GM19395 (cell line): ENCODE data around the gene TSPAN15.

Source experiments
- ATAC-seq: cut with Tn5 transposase; IDR thresholded peaks from one replicate; pipeline ENCODE4 v1.9.1; 2021; ENCODE audit warnings: mild to moderate bottlenecking, moderate library complexity; ENCODE audit not compliant: unreplicated experiment

Gene TSPAN15

GRCh38 chr10:69499726-69500689 is 48.7 kb downstream of the TSPAN15 start:
- no peak for ATAC-seq

- no peak for ATAC-seq
Observed at GRCh38 chr10:69500864-69501468, 49.7 kb downstream of the TSPAN15 start.

DNA sequence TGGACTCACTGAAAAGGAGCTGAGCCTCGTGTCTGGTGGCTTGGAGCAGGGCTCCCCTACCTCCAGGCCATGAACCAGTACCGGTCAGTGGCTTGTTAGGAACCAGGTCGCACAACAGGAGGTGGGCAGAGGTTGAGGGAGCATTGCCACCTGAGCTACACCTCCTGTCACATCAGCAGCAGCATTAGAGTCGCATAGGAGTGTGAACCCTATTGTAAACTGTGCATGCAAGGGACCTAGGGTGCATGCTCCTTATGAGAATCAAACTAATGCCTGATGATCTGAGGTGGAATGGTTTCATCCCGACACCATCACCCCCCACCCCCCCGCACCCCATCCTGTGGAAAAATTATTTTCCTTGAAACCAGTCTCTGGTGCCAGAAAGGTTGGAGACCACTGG is 50.4 kb downstream of the TSPAN15 start:
- no peak for ATAC-seq

DNA sequence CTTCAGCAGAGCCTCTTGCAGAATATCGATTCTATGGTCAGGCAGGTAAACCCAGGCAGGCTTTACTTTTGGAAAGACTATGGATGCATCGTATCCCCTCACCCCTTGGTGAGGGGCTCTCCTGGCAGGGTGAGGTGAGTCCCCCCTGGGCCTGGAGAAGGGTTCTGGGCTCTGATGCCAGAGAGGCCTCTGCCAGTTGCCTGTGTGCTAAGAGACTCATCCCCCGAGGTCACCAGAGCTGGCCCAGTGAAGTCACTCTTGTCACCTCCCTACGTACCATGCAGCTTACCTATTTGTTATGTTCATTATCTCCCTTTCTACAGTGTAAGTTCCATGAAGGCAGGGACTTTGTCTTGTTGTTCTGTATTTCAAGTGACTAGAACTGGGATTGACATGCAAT is 51.3 kb downstream of the TSPAN15 start:
- ATAC-seq: no peak

DNA sequence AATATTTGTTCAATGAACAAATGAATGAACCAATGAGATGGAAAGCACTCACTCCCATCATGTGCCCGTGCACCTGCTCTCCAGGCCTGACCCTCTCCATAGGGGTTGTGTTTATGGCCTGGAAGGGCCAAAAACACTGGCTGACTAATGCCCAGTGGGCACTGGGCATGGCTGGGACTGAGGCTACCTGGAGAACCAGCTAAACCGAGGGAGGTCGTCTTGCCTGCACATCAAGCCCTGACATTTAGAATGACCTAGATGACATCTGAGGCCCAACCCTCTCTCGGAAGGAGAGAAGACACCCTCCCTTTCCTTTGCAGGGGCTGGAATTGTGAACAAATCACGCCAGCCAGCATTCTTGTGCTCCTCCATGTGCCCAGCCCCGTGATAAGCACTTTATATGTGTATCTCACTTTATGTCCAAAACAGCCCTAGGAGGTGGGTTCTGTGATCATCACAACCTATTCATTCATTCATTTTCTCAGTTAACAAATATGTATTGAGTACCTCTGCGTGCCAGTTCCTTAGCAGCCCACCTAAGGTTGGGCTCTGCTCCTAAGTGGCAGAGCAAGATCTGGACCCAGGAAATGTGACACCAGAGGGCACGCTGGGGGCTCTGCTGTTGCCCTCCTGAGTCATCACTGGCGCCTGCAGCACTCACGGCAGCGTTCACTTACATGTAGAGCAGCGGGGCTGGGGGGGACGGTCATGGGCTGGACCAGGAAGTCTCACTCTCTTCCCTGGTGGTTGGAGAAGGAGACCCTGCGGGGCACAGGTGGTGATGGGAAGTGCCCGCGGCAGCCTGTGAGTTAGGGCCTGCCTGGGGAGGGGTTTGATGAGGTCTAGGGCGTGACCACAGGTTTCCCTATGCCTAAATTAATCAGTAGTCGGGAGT is 52.0 kb downstream of the TSPAN15 start:
- ATAC-seq: no peak

- ATAC-seq: no peak
Observed at GRCh38 chr10:69503896-69504265, 52.6 kb downstream of the TSPAN15 start.

- ATAC-seq: no peak
Observed at GRCh38 chr10:69504576-69505250, 53.4 kb downstream of the TSPAN15 start.

- no peak for ATAC-seq
Observed at GRCh38 chr10:69505636-69506318, 54.5 kb downstream of the TSPAN15 start.

DNA sequence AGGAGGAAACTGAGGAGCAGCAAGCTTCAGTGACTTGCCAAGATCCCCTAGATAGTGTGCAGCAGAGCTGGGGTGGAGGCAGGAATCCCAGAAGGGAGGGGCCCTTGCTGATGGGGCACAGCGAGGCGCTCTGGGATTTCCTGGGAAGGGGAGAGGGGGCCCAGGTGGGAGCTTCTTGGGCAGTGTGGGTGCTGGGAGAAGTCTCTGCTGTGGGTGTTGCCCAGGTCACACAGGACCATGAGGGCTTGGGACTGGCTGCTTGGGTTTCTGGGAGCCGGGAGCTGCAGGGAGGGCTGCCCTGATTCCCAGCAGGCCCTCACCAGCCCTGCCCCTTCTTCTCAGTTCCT is 55.2 kb downstream of the TSPAN15 start:
- no peak for ATAC-seq

DNA sequence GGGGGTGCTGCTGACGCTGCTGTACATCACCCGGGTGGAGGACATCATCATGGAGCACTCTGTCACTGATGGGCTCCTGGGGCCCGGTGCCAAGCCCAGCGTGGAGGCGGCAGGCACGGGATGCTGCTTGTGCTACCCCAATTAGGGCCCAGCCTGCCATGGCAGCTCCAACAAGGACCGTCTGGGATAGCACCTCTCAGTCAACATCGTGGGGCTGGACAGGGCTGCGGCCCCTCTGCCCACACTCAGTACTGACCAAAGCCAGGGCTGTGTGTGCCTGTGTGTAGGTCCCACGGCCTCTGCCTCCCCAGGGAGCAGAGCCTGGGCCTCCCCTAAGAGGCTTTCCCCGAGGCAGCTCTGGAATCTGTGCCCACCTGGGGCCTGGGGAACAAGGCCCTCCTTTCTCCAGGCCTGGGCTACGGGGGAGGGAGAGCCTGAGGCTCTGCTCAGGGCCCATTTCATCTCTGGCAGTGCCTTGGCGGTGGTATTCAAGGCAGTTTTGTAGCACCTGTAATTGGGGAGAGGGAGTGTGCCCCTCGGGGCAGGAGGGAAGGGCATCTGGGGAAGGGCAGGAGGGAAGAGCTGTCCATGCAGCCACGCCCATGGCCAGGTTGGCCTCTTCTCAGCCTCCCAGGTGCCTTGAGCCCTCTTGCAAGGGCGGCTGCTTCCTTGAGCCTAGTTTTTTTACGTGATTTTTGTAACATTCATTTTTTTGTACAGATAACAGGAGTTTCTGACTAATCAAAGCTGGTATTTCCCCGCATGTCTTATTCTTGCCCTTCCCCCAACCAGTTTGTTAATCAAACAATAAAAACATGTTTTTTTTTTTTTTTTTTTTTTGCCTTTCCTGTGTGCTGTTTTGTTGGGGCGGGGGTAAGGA is 55.8 kb downstream of the TSPAN15 start:
- no peak for ATAC-seq

DNA sequence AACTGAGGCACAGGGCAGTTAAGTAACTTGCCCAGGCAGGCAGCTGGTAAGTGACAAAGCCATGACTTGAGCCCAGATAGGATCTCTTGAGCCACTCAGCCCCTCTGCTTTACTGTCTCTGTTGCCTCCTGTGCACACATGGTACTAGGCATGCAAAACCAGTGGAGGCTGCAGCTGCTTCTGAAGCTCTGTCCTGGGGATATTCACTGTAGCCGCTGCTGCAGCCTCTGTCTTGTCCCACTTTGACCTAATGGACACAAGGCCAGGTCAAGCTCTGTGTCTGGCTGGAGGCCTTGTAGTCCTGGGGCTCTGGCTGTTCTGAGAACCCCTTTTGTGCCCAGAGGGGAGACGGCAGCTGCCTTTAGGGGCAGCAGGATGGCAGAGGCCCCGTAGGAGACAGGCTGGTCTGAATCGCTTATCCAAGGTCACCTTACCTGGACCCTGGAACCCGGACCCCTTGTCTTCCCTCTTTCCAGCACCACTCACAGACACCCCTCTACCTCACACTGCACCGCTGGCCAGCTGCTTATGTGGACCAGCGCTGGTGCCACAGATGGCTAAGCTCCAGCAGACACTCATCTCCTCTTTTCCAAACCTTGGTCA is 57.6 kb downstream of the TSPAN15 start:
- no peak for ATAC-seq

- no peak for ATAC-seq
Observed at GRCh38 chr10:69512901-69513300, 61.6 kb downstream of the TSPAN15 start.

GRCh38 chr10:69513617-69514016 is 62.4 kb downstream of the TSPAN15 start:
- no peak for ATAC-seq

DNA sequence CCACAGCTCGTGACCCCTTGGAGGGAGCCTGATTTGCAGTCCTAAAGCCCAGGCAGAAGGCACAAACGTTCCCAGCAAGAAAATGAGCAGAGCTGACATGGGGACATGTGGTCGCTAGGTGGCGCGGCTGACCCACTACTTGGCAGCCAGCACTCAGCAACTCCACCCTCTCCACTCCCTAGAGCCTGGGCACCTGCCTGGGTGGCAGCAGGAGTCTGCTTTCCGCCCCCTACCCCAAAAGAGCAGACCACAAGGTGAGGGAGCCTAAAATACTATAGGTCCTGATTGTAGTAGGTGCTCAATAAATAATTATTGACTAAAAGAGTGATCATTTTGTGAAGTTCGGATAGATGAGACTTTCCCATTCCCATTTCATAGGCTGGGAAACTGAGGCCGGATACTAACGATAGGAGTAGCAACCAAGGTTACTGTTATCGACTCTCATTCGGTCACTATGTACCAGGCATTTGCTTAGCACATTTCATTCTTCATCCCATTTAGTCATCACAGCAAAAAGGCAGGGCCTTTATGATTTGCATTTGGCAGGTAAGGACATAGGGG is 64.5 kb downstream of the TSPAN15 start:
- ATAC-seq: no peak

DNA sequence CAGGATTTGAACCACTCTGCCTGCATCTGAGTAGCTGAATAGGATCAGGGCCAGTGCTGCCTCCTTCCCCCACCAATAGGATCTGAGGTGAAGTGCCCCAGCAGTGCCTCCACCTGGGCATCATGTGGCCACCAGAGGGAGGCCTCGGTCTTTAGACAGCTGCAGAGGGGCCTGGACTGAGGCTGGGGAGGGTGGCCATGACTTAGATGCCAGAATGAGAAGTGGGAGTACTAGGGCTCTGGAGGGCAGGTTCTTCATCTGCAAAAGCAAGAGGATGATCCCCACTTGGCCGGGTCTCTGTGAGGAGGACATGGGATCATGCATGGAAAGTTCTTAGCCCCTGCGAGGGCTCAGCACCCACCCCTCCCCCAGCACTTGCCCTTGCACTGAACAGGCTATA is 65.1 kb downstream of the TSPAN15 start:
- ATAC-seq: no peak

- ATAC-seq: no peak
Observed at GRCh38 chr10:69516796-69517195, 65.5 kb downstream of the TSPAN15 start.

DNA sequence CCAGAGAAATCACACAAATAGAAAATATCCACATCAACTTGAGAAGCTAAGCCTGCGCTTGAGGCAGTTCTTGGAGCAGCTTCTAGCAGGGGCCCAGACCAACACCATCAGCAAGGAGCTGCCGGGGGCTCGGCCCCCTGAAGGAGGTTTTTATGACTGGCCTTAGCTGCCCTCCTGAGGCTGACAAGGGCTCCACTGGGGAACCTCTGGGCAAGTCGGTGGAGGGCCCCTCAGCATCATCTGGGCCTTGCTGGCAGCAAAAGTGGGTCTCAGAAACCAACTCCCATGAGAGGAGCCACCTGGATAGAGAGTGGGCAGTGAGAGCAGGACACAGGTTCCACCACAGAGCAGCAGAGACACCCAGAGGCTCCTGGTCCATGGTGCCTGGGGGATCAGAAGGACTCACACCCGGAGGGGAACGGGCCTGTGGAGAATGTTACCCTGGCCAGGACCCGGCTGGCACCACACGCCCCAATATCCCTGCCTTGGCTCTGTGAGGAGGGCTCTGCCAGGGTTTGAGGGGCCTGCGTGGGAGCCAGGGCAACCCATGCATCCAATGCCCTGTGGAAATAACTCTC is 66.1 kb downstream of the TSPAN15 start:
- ATAC-seq: no peak

- ATAC-seq: no peak
Observed at GRCh38 chr10:69527961-69528360, 76.7 kb downstream of the TSPAN15 start.
